ENCODE results near the gene ZNF280A. TPM values are rescaled to one million over a fixed set of nuclear protein-coding genes. Genes with fewer than 3 reads are reported as not detected.

Gene ZNF280A, protein sequence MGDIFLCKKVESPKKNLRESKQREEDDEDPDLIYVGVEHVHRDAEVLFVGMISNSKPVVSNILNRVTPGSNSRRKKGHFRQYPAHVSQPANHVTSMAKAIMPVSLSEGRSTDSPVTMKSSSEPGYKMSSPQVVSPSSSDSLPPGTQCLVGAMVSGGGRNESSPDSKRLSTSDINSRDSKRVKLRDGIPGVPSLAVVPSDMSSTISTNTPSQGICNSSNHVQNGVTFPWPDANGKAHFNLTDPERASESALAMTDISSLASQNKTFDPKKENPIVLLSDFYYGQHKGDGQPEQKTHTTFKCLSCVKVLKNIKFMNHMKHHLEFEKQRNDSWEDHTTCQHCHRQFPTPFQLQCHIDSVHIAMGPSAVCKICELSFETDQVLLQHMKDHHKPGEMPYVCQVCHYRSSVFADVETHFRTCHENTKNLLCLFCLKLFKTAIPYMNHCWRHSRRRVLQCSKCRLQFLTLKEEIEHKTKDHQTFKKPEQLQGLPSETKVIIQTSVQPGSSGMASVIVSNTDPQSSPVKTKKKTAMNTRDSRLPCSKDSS
- not detected in 2 replicates for total RNA-seq (2022)
- not detected for Bru-seq, nascent RNA
- BruChase-seq, experiment 1, labeled RNA remaining after a 6-hour chase: not detected
- BruChase-seq, experiment 2, labeled RNA remaining after a 2-hour chase: not detected
- long read RNA-seq: 0 reads

DNA sequence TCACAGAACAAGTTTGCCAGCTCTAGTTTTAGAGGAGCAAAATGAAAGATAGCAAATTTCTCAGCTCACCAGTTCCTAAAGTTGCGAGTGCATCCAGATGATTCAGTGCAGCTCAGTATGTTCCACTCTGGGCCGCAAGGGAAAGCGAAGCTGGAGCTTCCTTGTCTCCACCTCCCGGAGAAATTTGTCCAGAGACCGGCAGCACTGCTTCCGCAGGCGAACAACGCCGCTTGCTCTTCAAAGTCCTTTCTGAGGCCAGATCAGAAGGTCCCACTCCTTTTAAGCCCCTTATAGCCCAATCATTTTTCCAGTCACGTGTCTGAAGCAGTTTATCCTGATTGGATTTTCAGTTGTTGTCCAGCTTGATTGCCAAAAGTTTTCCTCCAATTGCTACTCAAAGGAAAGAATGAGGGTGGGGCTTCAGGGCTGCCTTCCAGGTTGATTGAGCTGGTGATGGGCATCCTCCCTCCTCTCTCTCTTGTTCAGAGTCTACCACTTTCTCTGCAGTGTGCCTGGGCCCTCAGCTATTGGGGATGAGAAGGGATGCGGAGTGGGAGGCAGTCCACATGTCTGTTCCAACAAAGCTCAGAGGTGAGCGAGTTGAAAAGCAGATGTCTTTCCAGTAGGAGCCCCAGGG, at the start of gene ZNF280A:
ZNF280A (minus strand) TSS at position 251 of the 637 bp plus-strand sequence. CDS start 4,640 bp downstream, outside the sequence.
- Mint-ChIP-seq H3K4me3 (ENCODE audit: low read depth, unreplicated experiment) (no peak within 1 kb of the TSS), H3K9me3 (ENCODE audit: low read depth, unreplicated experiment) (no peaks in the 10 kb centered on the region), H3K27ac (ENCODE audit: unreplicated experiment) (no peak within 1 kb of the TSS), H3K4me1 (ENCODE audit: low read depth, unreplicated experiment) (no peaks in the 10 kb centered on the region), H3K36me3 (ENCODE audit: insufficient read depth, unreplicated experiment) (no peaks in the 10 kb centered on the region), H3K27me3 (ENCODE audit: unreplicated experiment) (peaks cover 47% of the 10 kb centered on the region)
- no peak for DNase-seq
- intact Hi-C loops (cut with micrococcal nuclease; ENCODE audit: unreplicated experiment): no loop called here
- no TSS peak for BruUV-seq (replicated peaks)
- CTCF ChIA-PET: interaction anchor here (1.1 kb wide), 1 partner anchor 312 kb away, joined by 3 read pairs; no protein-coding TSS in a partner anchor
- TF ChIP-seq, protein P1, sequence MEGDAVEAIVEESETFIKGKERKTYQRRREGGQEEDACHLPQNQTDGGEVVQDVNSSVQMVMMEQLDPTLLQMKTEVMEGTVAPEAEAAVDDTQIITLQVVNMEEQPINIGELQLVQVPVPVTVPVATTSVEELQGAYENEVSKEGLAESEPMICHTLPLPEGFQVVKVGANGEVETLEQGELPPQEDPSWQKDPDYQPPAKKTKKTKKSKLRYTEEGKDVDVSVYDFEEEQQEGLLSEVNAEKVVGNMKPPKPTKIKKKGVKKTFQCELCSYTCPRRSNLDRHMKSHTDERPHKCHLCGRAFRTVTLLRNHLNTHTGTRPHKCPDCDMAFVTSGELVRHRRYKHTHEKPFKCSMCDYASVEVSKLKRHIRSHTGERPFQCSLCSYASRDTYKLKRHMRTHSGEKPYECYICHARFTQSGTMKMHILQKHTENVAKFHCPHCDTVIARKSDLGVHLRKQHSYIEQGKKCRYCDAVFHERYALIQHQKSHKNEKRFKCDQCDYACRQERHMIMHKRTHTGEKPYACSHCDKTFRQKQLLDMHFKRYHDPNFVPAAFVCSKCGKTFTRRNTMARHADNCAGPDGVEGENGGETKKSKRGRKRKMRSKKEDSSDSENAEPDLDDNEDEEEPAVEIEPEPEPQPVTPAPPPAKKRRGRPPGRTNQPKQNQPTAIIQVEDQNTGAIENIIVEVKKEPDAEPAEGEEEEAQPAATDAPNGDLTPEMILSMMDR (IDR thresholded peaks at IDR 0.05; ENCODE audit: unreplicated experiment): no peak

DNA sequence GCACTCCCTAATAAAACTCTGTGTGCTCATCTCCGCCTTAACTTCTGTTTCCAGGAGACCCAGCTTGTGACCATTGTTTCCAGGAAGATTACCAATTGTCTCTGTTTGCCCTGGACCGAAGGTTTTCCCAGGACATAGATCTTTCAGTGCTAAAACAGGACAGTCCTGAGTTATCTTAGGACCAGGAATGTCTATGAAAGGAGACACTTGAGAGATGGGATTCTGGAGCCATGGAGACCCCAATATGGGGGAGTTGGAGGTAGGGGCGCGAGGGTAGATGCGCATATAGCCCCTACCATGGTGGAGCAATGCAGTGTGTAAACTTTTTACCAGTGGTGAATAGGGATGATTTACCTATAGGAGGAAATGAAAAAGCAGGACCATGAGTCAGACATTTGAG, 49.1 kb upstream of the ZNF280A start:
- intact Hi-C loops (cut with micrococcal nuclease; ENCODE audit: unreplicated experiment): no loop called here
- no peak for DNase-seq
- Mint-ChIP-seq H3K36me3 (ENCODE audit: insufficient read depth, unreplicated experiment) (no peaks in the 10 kb centered on the region), H3K9me3 (ENCODE audit: low read depth, unreplicated experiment) (no peaks in the 10 kb centered on the region), H3K4me1 (ENCODE audit: low read depth, unreplicated experiment) (no peaks in the 10 kb centered on the region), H3K27me3 (ENCODE audit: unreplicated experiment) (peaks cover 82% of the 10 kb centered on the region), H3K27ac (ENCODE audit: unreplicated experiment) (no peak overlapping the region), H3K4me3 (ENCODE audit: low read depth, unreplicated experiment) (no peak overlapping the region)
- TF ChIP-seq, protein P1 (IDR thresholded peaks at IDR 0.05; ENCODE audit: unreplicated experiment): no peak
- CTCF ChIA-PET: no interaction called here
- BruUV-seq (replicated peaks): no TSS peak

DNA sequence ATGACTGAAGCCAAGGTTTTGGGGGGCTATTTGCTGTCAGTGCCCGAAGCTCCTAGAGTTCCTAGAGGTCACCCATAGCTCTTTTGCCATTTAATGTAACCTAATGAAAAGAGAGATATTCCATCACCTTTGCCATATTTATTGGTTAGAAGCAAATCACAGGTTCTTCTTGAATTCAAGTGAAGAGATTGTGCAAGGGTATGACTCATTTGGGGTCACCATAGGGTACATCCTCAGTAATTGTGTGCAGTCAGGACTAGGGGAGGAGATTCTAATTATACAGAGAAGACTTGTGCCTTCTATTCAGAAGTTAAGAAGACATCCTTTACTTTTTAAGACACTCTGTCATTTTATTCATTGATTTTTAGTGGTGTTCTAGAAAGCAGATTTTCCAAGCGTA, 45.9 kb upstream of the ZNF280A start:
- intact Hi-C loops (cut with micrococcal nuclease; ENCODE audit: unreplicated experiment): no loop called here
- BruUV-seq (replicated peaks): no TSS peak
- H3K36me3 Mint-ChIP-seq (ENCODE audit: insufficient read depth, unreplicated experiment): no peaks in the 10 kb centered on the region
- H3K9me3 Mint-ChIP-seq (ENCODE audit: low read depth, unreplicated experiment): no peaks in the 10 kb centered on the region
- CTCF ChIA-PET: interaction anchor here (2.3 kb wide), 1 partner anchor 11 kb away, joined by 5 read pairs; no protein-coding TSS in a partner anchor
- no peak overlapping the region for H3K27ac Mint-ChIP-seq (ENCODE audit: unreplicated experiment)
- no peaks in the 10 kb centered on the region for H3K4me1 Mint-ChIP-seq (ENCODE audit: low read depth, unreplicated experiment)
- TF ChIP-seq, protein P1 (IDR thresholded peaks at IDR 0.05; ENCODE audit: unreplicated experiment): no peak
- no peak for DNase-seq
- no peak overlapping the region for H3K4me3 Mint-ChIP-seq (ENCODE audit: low read depth, unreplicated experiment)
- H3K27me3 Mint-ChIP-seq (ENCODE audit: unreplicated experiment): peaks cover 71% of the 10 kb centered on the region

DNA sequence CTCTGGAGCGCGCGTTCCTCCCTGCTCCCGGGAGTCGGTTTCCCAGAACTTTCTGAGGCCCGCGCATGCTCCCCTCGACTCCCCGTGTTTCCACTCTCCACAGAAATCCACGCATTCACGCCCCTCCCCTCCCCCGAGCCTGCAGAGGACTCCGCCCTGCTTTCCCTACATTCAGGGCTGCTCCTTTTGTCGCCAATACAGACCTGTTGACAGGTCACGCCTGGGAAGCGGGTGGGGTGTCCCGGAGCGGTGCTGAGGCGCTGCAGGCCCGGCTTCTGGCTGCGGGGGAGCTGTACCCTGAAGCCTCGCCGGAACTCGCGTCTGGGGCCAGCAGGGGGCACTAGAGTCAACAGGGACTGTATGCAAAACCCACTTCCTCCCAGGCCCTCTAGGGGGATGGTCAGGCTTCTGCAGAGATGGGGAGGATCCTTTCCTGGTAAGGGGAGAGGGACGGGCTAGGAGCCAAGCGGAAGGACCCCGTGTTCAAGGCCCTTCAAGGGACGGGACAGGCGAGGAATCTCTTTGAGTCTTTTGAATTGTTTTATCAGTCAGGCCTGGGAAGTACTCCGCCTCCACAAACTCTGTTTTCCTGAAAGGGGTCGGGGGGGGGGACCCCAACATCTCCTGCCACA, 39.0 kb upstream of the ZNF280A start, which contains the start of gene PRAME:
PRAME (minus strand) TSS at position 294 of the 632 bp plus-strand sequence. CDS start 2,433 bp downstream, outside the sequence.
- CTCF ChIA-PET: interaction anchor here (1.0 to 1.5 kb wide), 3 partner anchors 9 to 96 kb away, joined by 3 to 8 read pairs (median 5); no protein-coding TSS in a partner anchor
- intact Hi-C loops (cut with micrococcal nuclease; ENCODE audit: unreplicated experiment): no loop called here
- TF ChIP-seq, protein P1 (IDR thresholded peaks at IDR 0.05; ENCODE audit: unreplicated experiment): peak; percentile 88
- DNase-seq: peak; percentile 89
- peak within 1 kb of the TSS; percentile 54 for H3K27ac Mint-ChIP-seq (ENCODE audit: unreplicated experiment)
- no peaks in the 10 kb centered on the region for H3K9me3 Mint-ChIP-seq (ENCODE audit: low read depth, unreplicated experiment)
- BruUV-seq (replicated peaks): no TSS peak
- H3K4me3 Mint-ChIP-seq (ENCODE audit: low read depth, unreplicated experiment): peak within 1 kb of the TSS; percentile 55
- peaks cover 40% of the 10 kb centered on the region for H3K27me3 Mint-ChIP-seq (ENCODE audit: unreplicated experiment)
- H3K36me3 Mint-ChIP-seq (ENCODE audit: insufficient read depth, unreplicated experiment): peaks cover 14% of the 10 kb centered on the region
- H3K4me1 Mint-ChIP-seq (ENCODE audit: low read depth, unreplicated experiment): peaks cover 16% of the 10 kb centered on the region

Data from Calu3 (cell line).